Measurements from ENCODE around the gene CENPV. TPM values are rescaled to one million over a fixed set of nuclear protein-coding genes. Genes with fewer than 3 reads are reported as not detected.

CENPV gene
- total and polyA plus RNA-seq, 10 of the 15 experiments (the other 5 are each of a cell fraction or from before 2014, with no cell fraction given) = 22.5 to 98.6 (median 80.8) TPM

DNA sequence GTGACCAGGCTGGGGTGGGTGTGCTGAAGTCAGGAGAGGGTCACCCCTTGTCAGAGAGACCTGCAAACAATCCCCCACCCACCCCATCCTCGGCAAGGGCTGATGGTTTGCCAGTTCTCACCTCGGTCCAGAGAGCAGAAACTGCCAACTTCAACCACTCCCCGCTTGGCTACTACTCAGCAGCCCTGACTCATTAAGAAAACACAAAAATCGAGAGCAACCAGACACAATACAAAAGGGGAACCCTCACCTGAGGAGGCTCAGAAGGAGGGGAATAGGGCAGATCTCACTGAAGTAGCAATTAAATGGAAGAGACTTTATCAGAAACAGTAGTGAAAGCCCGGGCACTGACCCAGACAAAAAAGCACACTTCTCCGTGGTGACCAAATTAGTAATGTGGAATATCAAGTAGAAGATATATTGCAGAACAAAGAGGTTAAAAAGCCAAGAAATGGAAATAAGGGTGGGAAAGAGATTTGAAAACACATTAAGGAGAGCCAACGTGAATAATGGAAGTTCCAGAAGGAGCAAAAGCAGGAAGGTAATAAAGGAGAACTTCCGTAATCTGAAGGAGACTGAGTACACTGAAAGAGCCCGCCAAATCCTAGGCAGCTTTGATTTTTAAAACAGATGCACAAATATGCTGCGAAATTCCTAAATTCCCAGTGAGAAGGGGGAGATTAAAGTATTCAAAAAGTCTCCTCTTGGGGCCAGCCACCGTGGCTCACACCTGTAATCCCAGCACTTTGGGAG is 23.6 kb downstream of the CENPV start (continued):
- TF ChIP-seq, protein P1, sequence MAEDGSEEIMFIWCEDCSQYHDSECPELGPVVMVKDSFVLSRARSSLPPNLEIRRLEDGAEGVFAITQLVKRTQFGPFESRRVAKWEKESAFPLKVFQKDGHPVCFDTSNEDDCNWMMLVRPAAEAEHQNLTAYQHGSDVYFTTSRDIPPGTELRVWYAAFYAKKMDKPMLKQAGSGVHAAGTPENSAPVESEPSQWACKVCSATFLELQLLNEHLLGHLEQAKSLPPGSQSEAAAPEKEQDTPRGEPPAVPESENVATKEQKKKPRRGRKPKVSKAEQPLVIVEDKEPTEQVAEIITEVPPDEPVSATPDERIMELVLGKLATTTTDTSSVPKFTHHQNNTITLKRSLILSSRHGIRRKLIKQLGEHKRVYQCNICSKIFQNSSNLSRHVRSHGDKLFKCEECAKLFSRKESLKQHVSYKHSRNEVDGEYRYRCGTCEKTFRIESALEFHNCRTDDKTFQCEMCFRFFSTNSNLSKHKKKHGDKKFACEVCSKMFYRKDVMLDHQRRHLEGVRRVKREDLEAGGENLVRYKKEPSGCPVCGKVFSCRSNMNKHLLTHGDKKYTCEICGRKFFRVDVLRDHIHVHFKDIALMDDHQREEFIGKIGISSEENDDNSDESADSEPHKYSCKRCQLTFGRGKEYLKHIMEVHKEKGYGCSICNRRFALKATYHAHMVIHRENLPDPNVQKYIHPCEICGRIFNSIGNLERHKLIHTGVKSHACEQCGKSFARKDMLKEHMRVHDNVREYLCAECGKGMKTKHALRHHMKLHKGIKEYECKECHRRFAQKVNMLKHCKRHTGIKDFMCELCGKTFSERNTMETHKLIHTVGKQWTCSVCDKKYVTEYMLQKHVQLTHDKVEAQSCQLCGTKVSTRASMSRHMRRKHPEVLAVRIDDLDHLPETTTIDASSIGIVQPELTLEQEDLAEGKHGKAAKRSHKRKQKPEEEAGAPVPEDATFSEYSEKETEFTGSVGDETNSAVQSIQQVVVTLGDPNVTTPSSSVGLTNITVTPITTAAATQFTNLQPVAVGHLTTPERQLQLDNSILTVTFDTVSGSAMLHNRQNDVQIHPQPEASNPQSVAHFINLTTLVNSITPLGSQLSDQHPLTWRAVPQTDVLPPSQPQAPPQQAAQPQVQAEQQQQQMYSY (CRISPR knock-in tag; IDR thresholded peaks at IDR 0.05) = no peak
- TF ChIP-seq ZNF207 (IDR thresholded peaks at IDR 0.05; ENCODE audit: borderline replicate concordance) = no peak
- no peak for TF ChIP-seq SREBF2 (IDR thresholded peaks at IDR 0.05; ENCODE audit: low read length)
- TF ChIP-seq DPF2 (IDR thresholded peaks at IDR 0.05) = no peak
- TF ChIP-seq, protein P2, sequence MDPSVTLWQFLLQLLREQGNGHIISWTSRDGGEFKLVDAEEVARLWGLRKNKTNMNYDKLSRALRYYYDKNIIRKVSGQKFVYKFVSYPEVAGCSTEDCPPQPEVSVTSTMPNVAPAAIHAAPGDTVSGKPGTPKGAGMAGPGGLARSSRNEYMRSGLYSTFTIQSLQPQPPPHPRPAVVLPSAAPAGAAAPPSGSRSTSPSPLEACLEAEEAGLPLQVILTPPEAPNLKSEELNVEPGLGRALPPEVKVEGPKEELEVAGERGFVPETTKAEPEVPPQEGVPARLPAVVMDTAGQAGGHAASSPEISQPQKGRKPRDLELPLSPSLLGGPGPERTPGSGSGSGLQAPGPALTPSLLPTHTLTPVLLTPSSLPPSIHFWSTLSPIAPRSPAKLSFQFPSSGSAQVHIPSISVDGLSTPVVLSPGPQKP (IDR thresholded peaks at IDR 0.05; ENCODE audit: low read depth, low read length) = no peak
- no peak for TF ChIP-seq BMI1 (IDR thresholded peaks at IDR 0.05; ENCODE audit: borderline replicate concordance)
- no peak for TF ChIP-seq EP300 (IDR thresholded peaks at IDR 0.05; ENCODE audit: borderline replicate concordance in 1 of 2, control insufficient read depth in 1 of 2, low read depth in 2 of 2, low read length in 2 of 2)
- no peak for TF ChIP-seq NR2C1 (IDR thresholded peaks at IDR 0.05)
- TF ChIP-seq RB1 (IDR thresholded peaks at IDR 0.05; ENCODE audit: borderline replicate concordance) = no peak
- peak; percentile 16 to 50; a peak in 2 of 4 replicates for TF ChIP-seq IKZF2 (IDR thresholded peaks at IDR 0.05)
- no peak for TF ChIP-seq YY1 (IDR thresholded peaks at IDR 0.05; ENCODE audit: low read depth, low read length)
- TF ChIP-seq, protein P3, sequence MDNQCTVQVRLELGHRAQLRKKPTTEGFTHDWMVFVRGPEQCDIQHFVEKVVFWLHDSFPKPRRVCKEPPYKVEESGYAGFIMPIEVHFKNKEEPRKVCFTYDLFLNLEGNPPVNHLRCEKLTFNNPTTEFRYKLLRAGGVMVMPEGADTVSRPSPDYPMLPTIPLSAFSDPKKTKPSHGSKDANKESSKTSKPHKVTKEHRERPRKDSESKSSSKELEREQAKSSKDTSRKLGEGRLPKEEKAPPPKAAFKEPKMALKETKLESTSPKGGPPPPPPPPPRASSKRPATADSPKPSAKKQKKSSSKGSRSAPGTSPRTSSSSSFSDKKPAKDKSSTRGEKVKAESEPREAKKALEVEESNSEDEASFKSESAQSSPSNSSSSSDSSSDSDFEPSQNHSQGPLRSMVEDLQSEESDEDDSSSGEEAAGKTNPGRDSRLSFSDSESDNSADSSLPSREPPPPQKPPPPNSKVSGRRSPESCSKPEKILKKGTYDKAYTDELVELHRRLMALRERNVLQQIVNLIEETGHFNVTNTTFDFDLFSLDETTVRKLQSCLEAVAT (IDR thresholded peaks at IDR 0.05) = peak; percentile 82
- no peak for TF ChIP-seq NFYA (IDR thresholded peaks at IDR 0.05; ENCODE audit: borderline replicate concordance, low read depth, low read length)
- TF ChIP-seq, protein P4, sequence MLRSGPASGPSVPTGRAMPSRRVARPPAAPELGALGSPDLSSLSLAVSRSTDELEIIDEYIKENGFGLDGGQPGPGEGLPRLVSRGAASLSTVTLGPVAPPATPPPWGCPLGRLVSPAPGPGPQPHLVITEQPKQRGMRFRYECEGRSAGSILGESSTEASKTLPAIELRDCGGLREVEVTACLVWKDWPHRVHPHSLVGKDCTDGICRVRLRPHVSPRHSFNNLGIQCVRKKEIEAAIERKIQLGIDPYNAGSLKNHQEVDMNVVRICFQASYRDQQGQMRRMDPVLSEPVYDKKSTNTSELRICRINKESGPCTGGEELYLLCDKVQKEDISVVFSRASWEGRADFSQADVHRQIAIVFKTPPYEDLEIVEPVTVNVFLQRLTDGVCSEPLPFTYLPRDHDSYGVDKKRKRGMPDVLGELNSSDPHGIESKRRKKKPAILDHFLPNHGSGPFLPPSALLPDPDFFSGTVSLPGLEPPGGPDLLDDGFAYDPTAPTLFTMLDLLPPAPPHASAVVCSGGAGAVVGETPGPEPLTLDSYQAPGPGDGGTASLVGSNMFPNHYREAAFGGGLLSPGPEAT (IDR thresholded peaks at IDR 0.05; ENCODE audit: low read depth) = peak; percentile 41; the same call in 1 of the 2 replicates
- TF ChIP-seq, protein P5, sequence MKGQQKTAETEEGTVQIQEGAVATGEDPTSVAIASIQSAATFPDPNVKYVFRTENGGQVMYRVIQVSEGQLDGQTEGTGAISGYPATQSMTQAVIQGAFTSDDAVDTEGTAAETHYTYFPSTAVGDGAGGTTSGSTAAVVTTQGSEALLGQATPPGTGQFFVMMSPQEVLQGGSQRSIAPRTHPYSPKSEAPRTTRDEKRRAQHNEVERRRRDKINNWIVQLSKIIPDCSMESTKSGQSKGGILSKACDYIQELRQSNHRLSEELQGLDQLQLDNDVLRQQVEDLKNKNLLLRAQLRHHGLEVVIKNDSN (IDR thresholded peaks at IDR 0.05; ENCODE audit: borderline replicate concordance, extremely low read length, insufficient read depth, low read depth, low read length) = no peak
- TF ChIP-seq SRF (IDR thresholded peaks at IDR 0.05; ENCODE audit: low read depth in 2 of 2, low read length in 2 of 2) = no peak
- no peak for TF ChIP-seq MXI1 (IDR thresholded peaks at IDR 0.05; ENCODE audit: low read depth, low read length)
- TF ChIP-seq STAT1 (conservative IDR thresholded peaks at IDR 0.05) = no peak
- TF ChIP-seq CHD1 (IDR thresholded peaks at IDR 0.05; ENCODE audit: low read depth, low read length) = no peak
